ENCODE data around the gene USHBP1.

The USHBP1 gene

DNA sequence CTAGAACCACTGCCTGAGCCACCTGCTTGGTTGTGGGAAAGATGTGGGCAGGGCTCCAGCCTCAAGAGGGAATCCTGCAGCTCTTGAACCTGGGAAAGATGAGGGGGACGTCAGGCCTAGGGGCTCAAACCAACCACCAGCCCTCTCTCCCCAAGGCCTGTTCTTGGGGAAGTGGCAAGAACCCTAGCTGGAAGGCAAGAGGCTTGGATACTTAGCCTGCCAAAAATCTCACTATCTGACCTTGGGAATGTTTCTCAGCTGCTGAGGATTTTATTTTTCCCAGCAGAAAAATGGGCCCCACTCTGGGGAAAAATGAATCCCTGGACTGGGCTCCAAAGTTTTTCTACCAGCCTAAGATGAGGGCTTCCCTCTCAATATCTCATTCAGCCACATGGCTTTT is 4.6 kb downstream of the USHBP1 start:
- Mint-ChIP-seq H3K9me3 (no peaks in the 10 kb centered on the region), H3K4me1 (peaks cover 7% of the 10 kb centered on the region), H3K4me3 (no peak overlapping the region), H3K27me3 (no peaks in the 10 kb centered on the region), H3K27ac (no peak overlapping the region), H3K36me3 (no peaks in the 10 kb centered on the region)
- no peak for ATAC-seq

DNA sequence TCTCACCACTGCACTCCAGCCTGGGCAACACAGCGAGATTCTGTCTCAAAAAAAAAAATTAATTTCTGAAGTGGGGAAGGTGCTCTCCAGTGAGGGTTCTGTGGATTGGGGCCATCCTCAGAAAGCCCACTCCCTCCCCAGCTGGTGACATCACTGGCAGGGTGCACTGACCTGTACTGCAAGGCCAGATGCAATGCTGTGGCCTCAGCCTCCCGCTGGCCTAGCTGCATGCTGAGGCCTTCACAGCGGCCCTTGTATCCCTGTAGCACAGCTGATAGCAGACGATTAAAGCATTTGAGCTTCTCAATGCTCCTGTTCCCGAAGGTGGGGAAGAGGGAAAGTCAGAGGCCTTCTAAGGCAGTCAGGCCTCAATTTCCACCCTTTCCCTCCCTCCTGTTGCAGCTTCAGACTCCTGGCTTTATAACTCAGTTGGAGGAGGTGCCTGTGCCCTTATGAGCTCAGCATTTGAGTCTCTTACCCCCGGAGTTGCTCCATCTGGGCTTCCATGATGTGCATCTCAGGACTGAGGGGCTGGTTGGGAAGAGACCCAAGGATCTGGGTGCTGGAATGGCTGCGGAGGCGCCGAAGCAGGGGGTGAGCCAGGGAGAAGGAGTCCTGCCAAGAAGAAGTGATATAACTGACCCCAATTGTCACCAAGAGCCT is 5.3 kb downstream of the USHBP1 start:
- Mint-ChIP-seq H3K36me3 (no peaks in the 10 kb centered on the region), H3K27ac (no peak overlapping the region)
- ATAC-seq: no peak

DNA sequence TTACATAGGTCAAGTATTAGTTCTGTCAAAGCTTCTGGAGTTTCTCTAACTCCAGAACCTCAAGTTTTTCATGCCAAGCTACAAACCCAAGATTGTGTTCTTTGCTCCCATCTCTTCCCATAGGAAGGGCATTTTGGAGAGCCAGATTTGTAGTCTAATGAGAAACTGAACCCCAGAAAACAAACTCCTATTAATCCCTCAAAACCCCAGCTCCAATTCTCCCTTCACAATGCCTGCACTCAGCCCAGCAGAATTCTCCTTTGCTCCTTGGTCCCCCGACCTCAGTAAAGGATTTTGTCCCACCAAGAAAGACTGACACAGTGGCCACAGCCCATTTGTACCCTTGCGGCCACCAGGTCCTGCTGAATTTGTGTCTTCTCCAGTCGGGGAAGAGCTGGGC is 8.4 kb downstream of the USHBP1 start:
- Mint-ChIP-seq H3K4me3 (no peak overlapping the region), H3K9me3 (no peaks in the 10 kb centered on the region)

More for the DNA sequence above, 5.3 kb downstream of the USHBP1 start:
- H3K9me3 Mint-ChIP-seq: no peaks in the 10 kb centered on the region
- H3K27me3 Mint-ChIP-seq: no peaks in the 10 kb centered on the region
- H3K4me1 Mint-ChIP-seq: peaks cover 7% of the 10 kb centered on the region
- no peak overlapping the region for H3K4me3 Mint-ChIP-seq

DNA sequence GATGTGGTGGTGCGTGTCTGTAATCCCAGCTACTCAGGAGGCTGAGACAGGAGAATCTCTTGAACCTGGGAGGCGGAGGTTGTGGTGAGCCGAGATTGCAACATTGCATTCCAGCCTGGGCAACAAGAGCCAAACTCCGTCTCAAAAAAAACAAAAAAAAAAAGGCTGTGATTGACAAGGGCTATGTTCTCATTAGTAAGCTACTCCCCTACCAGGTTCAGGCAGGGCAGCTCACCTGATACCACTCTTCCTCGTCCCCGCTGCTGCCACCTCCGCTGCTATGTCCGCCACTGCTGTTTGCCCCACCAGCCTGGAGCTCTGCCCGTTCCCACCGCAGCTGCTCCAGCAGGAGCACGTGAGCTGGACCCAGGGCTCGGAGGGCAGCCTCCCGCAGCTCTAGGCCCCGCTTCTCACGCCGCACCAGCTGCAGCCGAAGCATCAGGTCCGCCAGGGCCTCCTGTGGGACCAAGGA is 9.4 kb downstream of the USHBP1 start:
- Mint-ChIP-seq H3K4me1 (no peaks in the 10 kb centered on the region), H3K27ac (no peak overlapping the region), H3K9me3 (no peaks in the 10 kb centered on the region), H3K36me3 (no peaks in the 10 kb centered on the region), H3K27me3 (no peaks in the 10 kb centered on the region), H3K4me3 (no peak overlapping the region)
- no peak for ATAC-seq

More for the DNA sequence above, 8.4 kb downstream of the USHBP1 start:
- Mint-ChIP-seq H3K27ac (no peak overlapping the region), H3K4me1 (peaks cover 7% of the 10 kb centered on the region), H3K36me3 (no peaks in the 10 kb centered on the region), H3K27me3 (no peaks in the 10 kb centered on the region)
- no peak for ATAC-seq

DNA sequence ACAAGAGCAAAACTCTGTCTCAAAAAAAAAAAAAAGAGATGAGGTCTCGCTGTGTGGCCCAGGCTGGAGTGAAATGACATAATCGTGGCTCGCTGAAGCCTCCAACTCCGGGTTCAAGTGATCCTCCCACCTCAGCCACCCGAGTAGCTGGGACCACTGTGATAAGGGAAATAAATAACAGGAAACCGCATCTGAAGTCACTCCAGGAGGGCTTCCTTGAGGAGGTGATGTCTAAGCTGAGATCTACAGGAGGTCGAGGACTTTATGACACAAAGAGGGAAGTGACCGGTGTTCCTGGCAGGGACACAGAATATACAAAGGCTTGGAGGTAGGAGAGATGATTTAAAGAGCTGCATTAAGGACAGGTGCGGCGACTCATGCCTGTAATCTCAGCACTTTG is 9.9 kb downstream of the USHBP1 start:
- Mint-ChIP-seq H3K27me3 (no peaks in the 10 kb centered on the region), H3K4me1 (no peaks in the 10 kb centered on the region), H3K36me3 (no peaks in the 10 kb centered on the region), H3K4me3 (no peak overlapping the region), H3K9me3 (no peaks in the 10 kb centered on the region), H3K27ac (no peak overlapping the region)
- ATAC-seq: no peak

DNA sequence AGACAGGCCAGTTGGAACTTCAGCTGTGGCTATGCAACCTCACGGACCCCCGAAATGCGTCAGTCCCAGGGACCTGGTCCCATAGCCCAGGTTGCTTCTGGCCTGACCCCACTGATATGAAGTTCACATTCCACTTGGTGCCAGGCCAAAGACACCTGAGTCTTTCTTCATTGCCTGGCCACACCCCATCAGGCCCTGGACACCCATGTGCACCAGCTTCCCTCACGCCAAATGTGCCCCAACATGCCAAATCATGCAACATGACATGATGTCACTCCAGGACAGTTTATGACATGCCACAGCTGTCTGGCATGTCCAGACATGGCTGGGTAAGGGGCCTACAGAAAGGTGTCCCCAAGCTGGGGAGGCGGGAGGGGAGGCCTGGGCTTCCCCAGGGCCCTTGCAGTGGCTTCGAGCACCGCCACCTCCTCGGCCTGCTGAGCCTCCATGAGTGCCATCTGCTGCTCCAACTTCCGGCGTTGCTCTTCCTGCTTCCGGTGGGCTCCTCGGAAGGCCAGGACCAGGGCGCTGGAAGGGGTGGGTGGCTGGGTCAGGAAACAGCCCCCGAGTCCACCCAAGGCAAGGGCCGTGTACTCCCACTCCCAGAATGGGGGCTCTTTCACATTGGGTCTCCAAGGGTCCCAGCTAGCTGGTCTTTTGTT is 14.5 kb downstream of the USHBP1 start:
- no peaks in the 10 kb centered on the region for H3K27me3 Mint-ChIP-seq
- H3K36me3 Mint-ChIP-seq: no peaks in the 10 kb centered on the region
- no peak overlapping the region for H3K27ac Mint-ChIP-seq
- H3K4me1 Mint-ChIP-seq: peaks cover 17% of the 10 kb centered on the region
- ATAC-seq: no peak
- no peak overlapping the region for H3K4me3 Mint-ChIP-seq
- H3K9me3 Mint-ChIP-seq: no peaks in the 10 kb centered on the region

DNA sequence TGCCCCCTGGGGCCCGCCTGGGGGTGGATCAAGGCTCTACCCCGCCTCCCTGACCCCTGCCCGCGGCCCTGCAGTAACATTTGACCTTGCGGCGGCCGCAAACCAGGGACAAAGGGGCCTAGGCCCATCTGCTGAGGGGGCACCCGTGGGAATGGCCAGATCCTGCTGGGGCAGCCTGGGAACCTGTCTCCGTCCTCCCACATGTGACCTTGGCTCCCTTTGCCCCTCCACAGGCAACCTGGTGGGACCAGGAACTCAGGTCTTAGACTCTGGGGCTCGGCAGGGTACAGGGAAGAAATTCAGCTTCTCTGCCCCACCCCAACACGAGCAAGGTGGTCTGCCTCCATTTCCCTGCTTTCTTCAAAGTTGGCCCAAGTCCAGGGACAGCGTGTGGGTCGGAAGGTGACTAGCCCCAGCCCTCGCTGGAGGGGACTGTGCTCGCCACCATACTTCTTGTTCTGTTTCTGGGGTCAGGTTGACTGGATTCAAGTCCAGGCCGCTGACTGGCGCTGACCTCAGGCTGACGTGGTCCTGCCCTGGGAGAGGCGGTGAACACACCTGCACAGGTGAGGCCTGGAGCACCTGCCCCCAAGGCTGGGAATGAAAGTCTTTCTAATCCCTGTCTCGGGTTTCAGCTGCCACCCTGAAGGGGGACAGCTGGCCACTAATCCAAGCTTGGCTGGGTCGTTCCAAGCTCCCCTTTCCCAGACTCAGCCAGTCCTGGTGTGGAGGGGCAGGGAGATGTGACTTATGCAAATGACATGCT is 16.4 kb downstream of the USHBP1 start:
- peaks cover 30% of the 10 kb centered on the region for H3K4me1 Mint-ChIP-seq
- no peaks in the 10 kb centered on the region for H3K27me3 Mint-ChIP-seq
- H3K27ac Mint-ChIP-seq: no peak overlapping the region
- H3K9me3 Mint-ChIP-seq: no peaks in the 10 kb centered on the region
- no peaks in the 10 kb centered on the region for H3K36me3 Mint-ChIP-seq
- ATAC-seq: no peak
- peak overlapping the region; percentile 24 for H3K4me3 Mint-ChIP-seq

DNA sequence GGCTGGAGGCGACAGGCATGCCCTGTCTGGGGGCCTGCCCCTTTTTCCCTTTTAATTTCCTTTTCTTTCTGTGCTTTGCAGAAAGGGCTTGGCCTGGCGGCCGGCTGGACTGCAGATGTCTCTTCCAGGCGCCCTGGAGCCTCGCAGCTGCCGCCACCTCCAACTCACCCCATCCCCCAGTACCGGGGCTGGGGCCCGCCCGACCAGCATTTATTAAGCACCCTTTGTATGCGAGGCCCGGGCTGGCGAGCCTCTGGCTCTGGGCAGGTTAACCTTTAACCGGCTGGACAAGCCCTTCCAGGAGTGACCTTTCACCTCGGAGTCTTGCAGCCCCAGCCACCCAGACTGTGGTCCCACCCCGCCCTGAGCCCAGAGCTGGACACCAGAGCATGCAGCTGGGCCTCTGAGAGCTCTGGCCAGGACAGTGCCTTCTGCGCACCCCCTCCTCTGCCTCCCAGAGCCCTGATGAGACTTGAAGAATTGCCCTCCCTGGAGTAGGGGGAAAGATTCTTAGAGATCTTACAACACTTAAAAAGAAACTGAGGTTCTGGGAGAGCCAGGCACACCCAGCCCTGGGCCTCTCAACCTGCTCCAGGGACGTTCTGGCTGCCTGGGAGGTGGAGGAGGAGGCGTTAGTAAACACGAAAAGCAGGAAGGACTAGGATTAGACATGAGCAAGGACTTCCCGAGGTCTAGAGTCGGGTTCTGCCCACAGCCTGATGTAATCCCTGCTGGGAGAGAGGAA is 17.7 kb downstream of the USHBP1 start:
- Mint-ChIP-seq H3K36me3 (no peaks in the 10 kb centered on the region), H3K9me3 (no peaks in the 10 kb centered on the region), H3K27me3 (no peaks in the 10 kb centered on the region), H3K27ac (peak overlapping the region; percentile 92), H3K4me3 (peak overlapping the region; percentile 98), H3K4me1 (peaks cover 42% of the 10 kb centered on the region)
- no peak for ATAC-seq

DNA sequence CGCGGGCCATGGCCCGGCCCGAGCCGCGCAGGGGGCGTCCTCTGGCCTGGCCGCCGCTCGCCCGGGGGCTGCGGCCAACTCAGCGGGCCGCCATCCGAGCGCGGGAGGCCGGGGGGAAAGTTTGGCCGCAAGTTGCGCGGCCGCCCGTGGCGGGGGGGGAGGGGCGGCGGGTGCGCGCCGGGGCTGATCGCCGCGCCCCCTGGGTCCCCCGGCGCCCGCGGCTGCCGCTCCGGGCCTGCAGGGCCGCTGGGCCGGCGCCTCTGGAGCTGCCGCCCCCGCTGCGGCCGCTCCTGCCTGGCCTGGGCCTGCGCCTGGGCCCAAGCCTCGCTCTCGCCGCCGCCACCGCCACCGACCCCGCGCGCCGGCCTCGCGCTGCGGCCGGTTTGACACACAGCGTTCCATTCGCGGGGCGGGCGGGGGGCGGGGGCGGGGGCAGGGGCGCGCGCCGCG is 19.0 kb downstream of the USHBP1 start, which contains the start of gene NR2F6:
Gene NR2F6, minus strand, starts transcription at position 385 of the 450 bp plus-strand sequence. CDS start 699 bp downstream, outside the sequence.
- no peaks in the 10 kb centered on the region for H3K36me3 Mint-ChIP-seq
- H3K4me1 Mint-ChIP-seq: peaks cover 46% of the 10 kb centered on the region
- peak within 1 kb of the TSS; percentile 98 for H3K4me3 Mint-ChIP-seq
- ATAC-seq: peak; percentile 40
- no peaks in the 10 kb centered on the region for H3K9me3 Mint-ChIP-seq
- H3K27me3 Mint-ChIP-seq: no peaks in the 10 kb centered on the region
- peak within 1 kb of the TSS; percentile 92 for H3K27ac Mint-ChIP-seq

DNA sequence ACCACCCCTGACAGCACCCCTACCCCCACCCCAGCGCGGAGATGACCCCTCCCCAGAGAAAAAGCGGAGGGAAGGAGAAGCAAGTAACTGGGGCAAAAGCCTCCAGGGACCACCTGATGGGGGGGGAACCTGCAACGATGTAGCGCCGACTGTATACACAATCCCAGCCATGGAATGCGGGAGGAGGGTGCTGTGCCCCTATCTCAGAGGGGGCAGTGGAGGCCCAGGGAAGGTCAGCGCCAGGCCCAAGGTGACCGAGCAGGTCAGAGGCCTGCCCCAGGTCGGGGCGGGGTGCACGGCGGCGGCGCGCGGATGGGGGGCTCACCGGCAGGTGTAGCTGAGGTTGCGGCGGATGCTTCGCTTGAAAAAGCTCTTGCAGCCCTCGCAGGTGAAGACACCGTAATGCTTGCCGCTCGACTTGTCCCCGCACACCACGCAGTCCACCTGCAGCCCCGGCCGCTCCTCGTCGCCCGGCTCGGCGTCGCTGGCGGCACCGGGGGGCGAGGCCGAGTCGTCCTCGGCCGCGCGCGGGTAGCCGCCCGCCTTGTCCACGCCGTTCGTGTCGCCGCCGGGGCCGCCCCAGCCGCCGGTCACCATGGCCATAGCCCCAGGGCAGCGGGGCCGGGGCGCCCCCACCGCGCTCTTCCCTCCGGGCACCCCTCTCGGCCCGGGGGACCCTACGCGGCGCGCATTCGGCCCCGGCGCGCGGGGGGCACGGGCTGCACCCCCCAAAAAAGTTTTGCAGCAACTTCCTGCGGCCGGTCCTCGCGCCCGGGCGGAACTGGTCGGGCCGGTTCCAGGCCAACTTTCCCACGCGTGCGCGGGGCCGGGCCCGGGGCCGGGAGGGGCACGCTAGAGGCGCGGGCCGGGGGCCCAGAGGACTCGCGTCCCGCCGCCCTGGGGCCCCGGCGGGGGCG is 19.7 kb downstream of the USHBP1 start:
- Mint-ChIP-seq H3K36me3 (no peaks in the 10 kb centered on the region), H3K4me3 (peak overlapping the region; percentile 72), H3K9me3 (no peaks in the 10 kb centered on the region), H3K4me1 (peaks cover 46% of the 10 kb centered on the region), H3K27me3 (no peaks in the 10 kb centered on the region), H3K27ac (no peak overlapping the region)
- ATAC-seq: peak; percentile 42

DNA sequence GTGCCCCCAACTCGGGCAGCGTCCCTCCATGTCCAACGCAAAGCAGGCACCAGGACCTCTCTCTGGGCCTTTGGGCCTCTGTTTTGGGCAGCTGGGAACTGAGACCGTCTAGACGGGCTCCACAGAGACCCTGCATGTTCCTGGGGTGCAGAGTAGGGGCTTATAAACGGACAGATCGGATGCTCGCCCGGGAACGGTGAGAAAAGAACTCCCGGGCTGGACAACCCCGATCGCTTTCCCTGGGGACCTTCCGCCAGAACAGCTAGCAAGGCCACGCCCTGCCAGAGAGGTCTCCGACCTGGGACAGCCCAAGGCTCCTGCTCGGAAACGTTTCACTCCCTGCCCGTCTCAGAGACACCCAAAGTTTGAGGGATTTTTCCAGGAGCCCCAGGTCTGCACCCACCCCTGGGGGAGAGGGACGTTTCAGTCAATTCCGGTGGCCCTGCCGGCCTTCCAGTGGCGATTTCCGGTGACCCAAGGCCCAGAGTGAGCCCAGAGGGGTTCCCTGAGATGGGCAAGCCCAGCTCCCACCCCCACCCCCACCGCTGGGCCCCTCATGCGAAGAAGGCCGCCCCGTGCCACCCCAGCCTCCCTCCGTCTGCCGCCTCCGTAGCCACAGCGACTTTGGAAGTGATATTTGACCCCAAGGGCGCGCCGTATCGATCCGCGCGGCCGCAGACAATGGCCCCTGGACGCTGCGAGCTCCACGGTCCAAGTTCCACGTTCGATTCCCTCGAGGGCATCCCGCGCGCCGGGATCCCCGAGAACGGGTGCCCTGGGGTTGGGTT is 20.5 kb downstream of the USHBP1 start:
- ATAC-seq: no peak
- Mint-ChIP-seq H3K9me3 (no peaks in the 10 kb centered on the region), H3K27ac (no peak overlapping the region), H3K27me3 (no peaks in the 10 kb centered on the region), H3K4me1 (peaks cover 46% of the 10 kb centered on the region), H3K36me3 (no peaks in the 10 kb centered on the region), H3K4me3 (peak overlapping the region; percentile 72)

DNA sequence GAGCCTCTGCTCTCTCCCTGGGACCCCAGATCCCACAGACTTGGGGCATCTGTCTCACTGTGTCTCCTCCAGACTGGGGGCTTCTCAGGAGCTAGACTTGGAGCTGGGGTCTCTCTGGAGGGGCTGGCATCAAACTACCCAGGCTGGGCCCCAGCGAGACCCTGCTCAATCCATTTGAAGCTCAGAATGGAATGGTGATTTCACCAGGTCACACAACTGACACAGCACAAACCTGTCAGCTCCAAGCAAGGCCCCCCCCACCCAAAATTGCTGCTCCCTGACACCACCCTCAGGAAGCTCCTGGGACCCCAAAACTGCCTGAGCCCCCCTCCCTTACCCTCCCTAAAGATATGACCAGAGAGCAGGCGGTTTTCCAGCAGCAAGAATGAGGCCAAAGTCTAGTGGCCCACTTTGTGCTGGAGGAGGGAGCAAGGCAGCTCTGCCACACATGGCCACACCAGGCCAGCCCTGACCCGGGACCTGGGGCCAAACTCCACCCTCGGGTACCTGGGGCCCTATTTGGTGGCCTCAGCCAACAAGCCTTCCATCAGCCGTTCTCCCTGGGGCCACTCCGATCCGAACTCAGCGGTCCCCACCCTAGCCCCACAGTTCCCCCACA is 21.2 kb downstream of the USHBP1 start:
- peak overlapping the region; percentile 15 for H3K4me3 Mint-ChIP-seq
- no peaks in the 10 kb centered on the region for H3K27me3 Mint-ChIP-seq
- H3K36me3 Mint-ChIP-seq: no peaks in the 10 kb centered on the region
- H3K27ac Mint-ChIP-seq: peak overlapping the region; percentile 31
- H3K9me3 Mint-ChIP-seq: no peaks in the 10 kb centered on the region
- no peak for ATAC-seq
- H3K4me1 Mint-ChIP-seq: peaks cover 46% of the 10 kb centered on the region

Data from stimulated activated memory B cell treated with anti-CD40 and anti-IgM and Interleukin-4, amounts not matched to agents 10 μg/mL and 1 μg/mL and 100 μg/mL, for 72 hours (primary cell).